ENCODE results near the gene SULT4A1. TPM values are rescaled to one million over a fixed set of nuclear protein-coding genes. Genes with fewer than 3 reads are reported as not detected.

SULT4A1 gene
- total and polyA plus RNA-seq, 2 of the 4 experiments (the other 2 are of a cell fraction) = 1.1 to 5.2 TPM

GRCh38 chr22:43848366-43849171, 13.7 kb downstream of the SULT4A1 start:
- H3K4ac ChIP-seq (ENCODE audit: low read depth, low read length) = no peak overlapping the region
- CTCF ChIA-PET = interaction anchor here (1.1 kb wide), 2 partner anchors 18 to 21 kb away, joined by 3 read pairs; no protein-coding TSS in a partner anchor
- H2BK120ac ChIP-seq (ENCODE audit: low read depth, low read length) = no peak overlapping the region
- H3K14ac ChIP-seq (replicated peaks; ENCODE audit: low read depth, low read length) = no peak overlapping the region
- no peak overlapping the region for H3K23ac ChIP-seq (ENCODE audit: low read depth, low read length)
- peaks cover 17% of the 10 kb centered on the region for H4K20me1 ChIP-seq (ENCODE audit: insufficient read depth, low read length)
- POLR2A ChIA-PET (ENCODE audit: unreplicated experiment) = no interaction called here
- H2AFZ ChIP-seq (replicated peaks; ENCODE audit: low read length, poor library complexity) = peak overlapping the region; percentile 37
- no peak overlapping the region for H3K27ac ChIP-seq (ENCODE audit: insufficient read depth, low read length)
- peaks cover 5% of the 10 kb centered on the region; the same call in 1 of the 2 replicates for H3K4me1 ChIP-seq (ENCODE audit: control insufficient read depth, insufficient read depth, low read length)
- no TSS peak for BruUV-seq (replicated peaks)
- H3K4me3 ChIP-seq (ENCODE audit: insufficient read depth, low read depth, low read length) = no peak overlapping the region
- H3K9me1 ChIP-seq (ENCODE audit: insufficient read depth, low read length) = no peaks in the 10 kb centered on the region
- ATAC-seq (ENCODE audit: low read depth) = peak; percentile 87
- H4K91ac ChIP-seq (ENCODE audit: insufficient read depth, low read depth, low read length) = no peak overlapping the region
- no peak overlapping the region for H4K8ac ChIP-seq (ENCODE audit: low read depth in 2 of 2, low read length in 2 of 2)
- intact Hi-C loops (cut with micrococcal nuclease) = no loop called here
- H3K79me1 ChIP-seq (ENCODE audit: low read depth in 1 of 2, low read length in 2 of 2) = no peaks in the 10 kb centered on the region; a peak in 1 of 4 replicates
- no peaks in the 10 kb centered on the region for H3K9me3 ChIP-seq (ENCODE audit: control insufficient read depth, insufficient read depth, low read length)
- TF ChIP-seq FOS (IDR thresholded peaks at IDR 0.05; ENCODE audit: low read depth, low read length) = no peak
- TF ChIP-seq RFX5 (IDR thresholded peaks at IDR 0.05; ENCODE audit: low read depth, low read length) = no peak
- TF ChIP-seq, protein P1, sequence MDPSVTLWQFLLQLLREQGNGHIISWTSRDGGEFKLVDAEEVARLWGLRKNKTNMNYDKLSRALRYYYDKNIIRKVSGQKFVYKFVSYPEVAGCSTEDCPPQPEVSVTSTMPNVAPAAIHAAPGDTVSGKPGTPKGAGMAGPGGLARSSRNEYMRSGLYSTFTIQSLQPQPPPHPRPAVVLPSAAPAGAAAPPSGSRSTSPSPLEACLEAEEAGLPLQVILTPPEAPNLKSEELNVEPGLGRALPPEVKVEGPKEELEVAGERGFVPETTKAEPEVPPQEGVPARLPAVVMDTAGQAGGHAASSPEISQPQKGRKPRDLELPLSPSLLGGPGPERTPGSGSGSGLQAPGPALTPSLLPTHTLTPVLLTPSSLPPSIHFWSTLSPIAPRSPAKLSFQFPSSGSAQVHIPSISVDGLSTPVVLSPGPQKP (IDR thresholded peaks at IDR 0.05; ENCODE audit: borderline replicate concordance, low read depth, low read length) = no peak
- TF ChIP-seq CHD1 (IDR thresholded peaks at IDR 0.05; ENCODE audit: low read depth, low read length) = no peak
- no peak for TF ChIP-seq BHLHE40 (IDR thresholded peaks at IDR 0.05; ENCODE audit: low read depth, low read length)
- peak; percentile 34; the same call in 1 of the 2 replicates for TF ChIP-seq RAD21 (IDR thresholded peaks at IDR 0.05; ENCODE audit: low read length)
- TF ChIP-seq MAFK (IDR thresholded peaks at IDR 0.05; ENCODE audit: low read depth, low read length) = no peak
- no peak for TF ChIP-seq NFE2L2 (IDR thresholded peaks at IDR 0.05; ENCODE audit: low read depth, low read length)
- TF ChIP-seq USF2 (IDR thresholded peaks at IDR 0.05; ENCODE audit: low read depth, low read length) = no peak
- TF ChIP-seq, protein P2, sequence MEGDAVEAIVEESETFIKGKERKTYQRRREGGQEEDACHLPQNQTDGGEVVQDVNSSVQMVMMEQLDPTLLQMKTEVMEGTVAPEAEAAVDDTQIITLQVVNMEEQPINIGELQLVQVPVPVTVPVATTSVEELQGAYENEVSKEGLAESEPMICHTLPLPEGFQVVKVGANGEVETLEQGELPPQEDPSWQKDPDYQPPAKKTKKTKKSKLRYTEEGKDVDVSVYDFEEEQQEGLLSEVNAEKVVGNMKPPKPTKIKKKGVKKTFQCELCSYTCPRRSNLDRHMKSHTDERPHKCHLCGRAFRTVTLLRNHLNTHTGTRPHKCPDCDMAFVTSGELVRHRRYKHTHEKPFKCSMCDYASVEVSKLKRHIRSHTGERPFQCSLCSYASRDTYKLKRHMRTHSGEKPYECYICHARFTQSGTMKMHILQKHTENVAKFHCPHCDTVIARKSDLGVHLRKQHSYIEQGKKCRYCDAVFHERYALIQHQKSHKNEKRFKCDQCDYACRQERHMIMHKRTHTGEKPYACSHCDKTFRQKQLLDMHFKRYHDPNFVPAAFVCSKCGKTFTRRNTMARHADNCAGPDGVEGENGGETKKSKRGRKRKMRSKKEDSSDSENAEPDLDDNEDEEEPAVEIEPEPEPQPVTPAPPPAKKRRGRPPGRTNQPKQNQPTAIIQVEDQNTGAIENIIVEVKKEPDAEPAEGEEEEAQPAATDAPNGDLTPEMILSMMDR (conservative IDR thresholded peaks at IDR 0.05; ENCODE audit: low read depth, low read length) = peak; percentile 47
- no peak for TF ChIP-seq CEBPB (IDR thresholded peaks at IDR 0.05; ENCODE audit: low read depth, low read length)
- TF ChIP-seq POLR2A (IDR thresholded peaks at IDR 0.05; ENCODE audit: low read depth, low read length) = no peak
- TF ChIP-seq RCOR1 (IDR thresholded peaks at IDR 0.05; ENCODE audit: insufficient replicate concordance, low read length) = no peak
- peak; percentile 41 for TF ChIP-seq SMC3 (IDR thresholded peaks at IDR 0.05; ENCODE audit: low read depth, low read length)
- peaks cover 1% of the 10 kb centered on the region; the same call in 1 of the 2 replicates for H3K27me3 ChIP-seq (ENCODE audit: control insufficient read depth, insufficient read depth, low read length)
- dilution Hi-C loops (cut with HindIII; ENCODE audit: low sequenced_read_pairs, unreplicated experiment) = no loop called here
- no peak overlapping the region for H2BK15ac ChIP-seq (ENCODE audit: low read depth, low read length)
- H3K56ac ChIP-seq (ENCODE audit: extremely low read depth, insufficient read depth, low read length) = no peak overlapping the region
- peak; percentile 52 for DNase-seq
- no peaks in the 10 kb centered on the region for H3K36me3 ChIP-seq (ENCODE audit: control insufficient read depth, insufficient read depth, low read length)
- in situ Hi-C loops (cut with MboI; ENCODE audit: low sequenced_read_pairs) = no loop called here
- no peak overlapping the region for H3K9ac ChIP-seq (ENCODE audit: low read depth, low read length)
- H2AK9ac ChIP-seq (replicated peaks; ENCODE audit: low read depth, low read length, poor library complexity) = peak overlapping the region; percentile 5
- no peak overlapping the region for H4K5ac ChIP-seq (ENCODE audit: low read depth, low read length)
- H2AK5ac ChIP-seq (ENCODE audit: low read depth, low read length) = no peak overlapping the region
- no peak overlapping the region for H2BK5ac ChIP-seq (ENCODE audit: low read depth, low read length, poor library complexity, severe bottlenecking)
- no peak overlapping the region for H3K18ac ChIP-seq (ENCODE audit: low read depth, low read length)
- no peak overlapping the region for H2BK20ac ChIP-seq (ENCODE audit: low read depth, low read length)
- WGBS, 2 experiments (ENCODE audit: extremely low coverage in 2 of 2, insufficient read length in 1 of 2) = 38% methylated on average over 7 of the region's 16 CpGs; no CpG with 5 or more reads in 1 of the 2 experiments
- H3K4me2 ChIP-seq (ENCODE audit: low read depth, low read length) = no peak overlapping the region
